OCI-LY3 (cell line): ENCODE results near the gene ALDH1A3.

Experiments used
- H2AFZ ChIP-seq: fragments of 200-600, 300-600 bp; shearing (Covaris generic); 2 replicates; pipeline ENCODE4 v1.6.0; 2014; ENCODE audit warnings: antibody characterized with exemption, low read depth, low read length
- H3K27ac ChIP-seq: fragments of 200-600, 300-600 bp; sonication (generic); 2 replicates; pipeline ENCODE4 v1.5.1; 2014; ENCODE audit warnings: mild to moderate bottlenecking, low read length, moderate library complexity, mixed read lengths
- H3K27me3 ChIP-seq: fragments of 200-600, 300-600 bp; sonication (generic); 2 replicates; pipeline ENCODE4 v1.6.1; 2014; ENCODE audit warnings: low read depth, low read length, mixed read lengths
- H3K36me3 ChIP-seq: fragments of 200-600, 300-600 bp; sonication (generic); replicated peaks from 2 replicates; pipeline ENCODE3; 2014; ENCODE audit warnings: low read depth, low read length, mixed read lengths
- H3K4me1 ChIP-seq: fragments of 300-600, 200-600 bp; sonication (generic); 2 replicates; pipeline ENCODE4 v1.6.1; 2014; ENCODE audit warnings: low read length, mixed read lengths
- H3K4me2 ChIP-seq: fragments of 200-600, 300-600 bp; sonication (generic); 2 replicates; pipeline ENCODE4 v1.6.1; 2014; ENCODE audit warnings: low read length, mixed read lengths
- H3K4me3 ChIP-seq: fragments of 300-600, 200-600 bp; sonication (generic); 2 replicates; pipeline ENCODE4 v1.5.1; 2014; ENCODE audit warnings: antibody characterized with exemption, mild to moderate bottlenecking, low read length, moderate library complexity
- H3K79me2 ChIP-seq: fragments of 300-600, 200-600 bp; shearing (Covaris generic); 2 replicates; pipeline ENCODE4 v1.6.1; 2014; ENCODE audit warnings: mild to moderate bottlenecking, low read length, mixed read lengths
- H3K9ac ChIP-seq: fragments of 300-600, 200-600 bp; shearing (Covaris generic); 2 replicates; pipeline ENCODE4 v1.6.0; 2014; ENCODE audit warnings: mild to moderate bottlenecking, low read length, moderate library complexity
- H3K9me3 ChIP-seq: fragments of 200-600, 300-600 bp; shearing (Covaris generic); 2 replicates; pipeline ENCODE4 v1.6.1; 2014; ENCODE audit warnings: low read length, mixed read lengths; ENCODE audit not compliant: insufficient read depth
- H4K20me1 ChIP-seq: fragments of 200-600, 300-600 bp; sonication (generic); 2 replicates; pipeline ENCODE4 v1.6.1; 2016; ENCODE audit warnings: low read length, mixed read lengths; ENCODE audit not compliant: insufficient read depth
- CTCF ChIP-seq: fragments of 200-600, 300-600 bp; sonication (generic); IDR thresholded peaks from 2 replicates; pipeline ENCODE4 v1.5.1; 2014; ENCODE audit warnings: antibody characterized with exemption, low read length, low read depth
- EZH2phosphoT487 ChIP-seq: fragments of 200-600 bp; shearing (Covaris generic); IDR thresholded peaks from 2 replicates; pipeline ENCODE4 v1.6.1; 2018; ENCODE audit warnings: antibody characterized with exemption, mixed run types, low read depth

The ALDH1A3 gene

GRCh38 chr15:100949691-100950090 is 70.1 kb downstream of the ALDH1A3 start:
- H3K4me2 ChIP-seq = no peak overlapping the region
- peaks cover 16% of the 10 kb centered on the region for H4K20me1 ChIP-seq
- H3K9ac ChIP-seq = no peak overlapping the region
- H2AFZ ChIP-seq = no peak overlapping the region
- no peaks in the 10 kb centered on the region for H3K27me3 ChIP-seq
- H3K4me1 ChIP-seq = peaks cover 31% of the 10 kb centered on the region
- H3K27ac ChIP-seq = no peak overlapping the region
- H3K79me2 ChIP-seq = peaks cover 16% of the 10 kb centered on the region; the same call in 1 of the 2 replicates
- H3K36me3 ChIP-seq = peaks cover 23% of the 10 kb centered on the region
- no peaks in the 10 kb centered on the region for H3K9me3 ChIP-seq
- H3K4me3 ChIP-seq = no peak overlapping the region
- TF ChIP-seq EZH2phosphoT487 = no peak
- no peak for TF ChIP-seq CTCF

- Histone ChIP-seq H3K27me3 (no peaks in the 10 kb centered on the region), H3K27ac (no peak overlapping the region), H3K4me1 (peaks cover 30% of the 10 kb centered on the region), H2AFZ (no peak overlapping the region), H3K9me3 (no peaks in the 10 kb centered on the region), H3K36me3 (peaks cover 14% of the 10 kb centered on the region), H3K79me2 (peaks cover 21% of the 10 kb centered on the region), H3K9ac (no peak overlapping the region), H4K20me1 (peaks cover 22% of the 10 kb centered on the region), H3K4me2 (no peak overlapping the region), H3K4me3 (no peak overlapping the region)
- TF ChIP-seq EZH2phosphoT487 = no peak
- no peak for TF ChIP-seq CTCF
Measured at GRCh38 chr15:100951965-100952364, 72.3 kb downstream of the ALDH1A3 start.

- Histone ChIP-seq H3K36me3 (peaks cover 14% of the 10 kb centered on the region), H3K9ac (no peak overlapping the region), H3K4me3 (no peak overlapping the region), H3K4me2 (no peak overlapping the region), H2AFZ (no peak overlapping the region), H3K4me1 (peaks cover 27% of the 10 kb centered on the region), H3K79me2 (peaks cover 27% of the 10 kb centered on the region), H3K9me3 (no peaks in the 10 kb centered on the region), H3K27ac (no peak overlapping the region), H3K27me3 (no peaks in the 10 kb centered on the region), H4K20me1 (peaks cover 23% of the 10 kb centered on the region)
- TF ChIP-seq EZH2phosphoT487 (no peak), CTCF (no peak)
Measured at GRCh38 chr15:100952566-100952965, 72.9 kb downstream of the ALDH1A3 start.

- H3K9ac ChIP-seq = no peak overlapping the region
- peaks cover 49% of the 10 kb centered on the region for H4K20me1 ChIP-seq
- H3K36me3 ChIP-seq = peaks cover 6% of the 10 kb centered on the region
- no peak overlapping the region for H3K4me2 ChIP-seq
- H3K4me1 ChIP-seq = peaks cover 12% of the 10 kb centered on the region
- H3K79me2 ChIP-seq = peaks cover 45% of the 10 kb centered on the region
- H2AFZ ChIP-seq = no peak overlapping the region
- no peaks in the 10 kb centered on the region for H3K27me3 ChIP-seq
- H3K9me3 ChIP-seq = no peaks in the 10 kb centered on the region
- H3K4me3 ChIP-seq = no peak overlapping the region
- TF ChIP-seq EZH2phosphoT487 (no peak), CTCF (no peak)
- no peak overlapping the region for H3K27ac ChIP-seq
Measured at GRCh38 chr15:100958326-100959065, 78.9 kb downstream of the ALDH1A3 start.
